ENCODE data around the gene NFKB1. TPM values are rescaled to one million over a fixed set of nuclear protein-coding genes. Genes with fewer than 3 reads are reported as not detected.
A peak's percentile ranks its signal among the peaks of the same experiment; 100 is the strongest.

The NFKB1 gene
- 8.8 and 9.8 TPM in 2 replicates for total RNA-seq (2011; cell fraction: chromatin; rRNA removed; ENCODE audit: low replicate concordance)
- total RNA-seq (2011; cell fraction: nucleolus; rRNA removed): 3.9 and 4.5 TPM in 2 replicates
- 9.4 and 11.4 TPM in 2 replicates for total RNA-seq (2011; cell fraction: nucleoplasm; rRNA removed)
- total RNA-seq (2014; rRNA removed): 7.2 and 9.6 TPM in 2 replicates
- 10.3 and 10.6 TPM in 2 replicates for total RNA-seq (2014; rRNA removed; fragmentation: Illumina TruSeq; extraction: Trizol)
- 11.5 and 11.8 TPM in 2 replicates for total RNA-seq (2015; rRNA removed; fragmentation: Illumina TruSeq; extraction: Trizol)
- 13.8 and 14.5 TPM in 2 replicates for total RNA-seq (2021)
- 5.8 and 10.5 TPM in 2 replicates for polyA plus RNA-seq (2011; rRNA removed)
- 5.4 and 7.1 TPM in 2 replicates for polyA plus RNA-seq (2011; cell fraction: cytosol; rRNA removed)
- 3.8 and 6.4 TPM in 2 replicates for polyA plus RNA-seq (2011; cell fraction: nucleus; rRNA removed)
- 9.7 and 13.3 TPM in 2 replicates for polyA plus RNA-seq (2012)
- 10.9 and 11.9 TPM in 2 replicates for polyA plus RNA-seq (2014; fragmentation: Illumina TruSeq; extraction: Trizol)
- 1 to 10 TPM; 2.4 to 3.2 TPM for polyA plus RNA-seq (2014; fragmentation: Nextera tagmentation; extraction: Ambion mirVana)
- polyA plus RNA-seq (2014; rRNA removed): 8.2 and 8.5 TPM in 2 replicates
- 13.8 and 15.1 TPM in 2 replicates for polyA minus RNA-seq (2011; rRNA and poly(A)+ RNA removed)
- 5.5 and 7.8 TPM in 2 replicates for polyA minus RNA-seq (2011; cell fraction: cytosol; rRNA and poly(A)+ RNA removed)
- polyA minus RNA-seq (2011; cell fraction: nucleus; rRNA and poly(A)+ RNA removed): 4.8 and 6.1 TPM in 2 replicates
- Bru-seq, nascent RNA: percentile 61 among the genes with signal in this experiment
- percentile 63 among the genes with signal in this experiment for BruChase-seq, experiment 1, labeled RNA remaining after a 2-hour chase
- BruChase-seq, experiment 2, labeled RNA remaining after a 6-hour chase: percentile 61 among the genes with signal in this experiment
- long read RNA-seq, experiment 1, full-length matches to known transcripts: 60 of 99 reads
- long read RNA-seq, experiment 1, partial matches to known transcripts: 26 of 99 reads
- long read RNA-seq, experiment 1, other reads (novel, unspliced or antisense): 13 of 99 reads
- long read RNA-seq, experiment 2, full-length matches to known transcripts: 7 of 13 reads
- long read RNA-seq, experiment 2, partial matches to known transcripts: 4 of 13 reads
- long read RNA-seq, experiment 2, other reads (novel, unspliced or antisense): 2 of 13 reads
- long read RNA-seq, experiment 3, full-length matches to known transcripts: 1 of 3 reads
- long read RNA-seq, experiment 3, partial matches to known transcripts: 2 of 3 reads
- long read RNA-seq, experiment 3, other reads (novel, unspliced or antisense): 0 of 3 reads

GRCh38 chr4:102500696-102501446 lies at the start of gene NFKB1:
Gene NFKB1, plus strand, starts transcription at chr4:102501359. Its CDS starts 24,160 bp downstream, at chr4:102525519.
- in situ Hi-C loops (cut with MboI): no loop called here
- peak; percentile 23 for ATAC-seq
- ChIA-PET CTCF (ENCODE audit: low intra/inter-chr PET ratio) (no interaction called here), POLR2A (interaction anchor here (0.7 to 1.1 kb wide), 2 partner anchors 185 to 331 kb away, joined by 3 to 4 read pairs; no protein-coding TSS in a partner anchor)
- Histone ChIP-seq H3K4me1 (replicated peaks in 1 of 2; ENCODE audit: control insufficient read depth in 2 of 2, insufficient read depth in 2 of 2, low read length in 2 of 2) (peaks cover 13 to 18% of the 10 kb centered on the region in 2 experiments; a peak in 4 of 5 replicates), H4K20me1 (replicated peaks; ENCODE audit: control insufficient read depth, insufficient read depth, low read length) (no peaks in the 10 kb centered on the region), H3K4me3 (peak within 1 kb of the TSS; percentile 81), H3K9me1 (ENCODE audit: control insufficient read depth, insufficient read depth, low read length) (no peaks in the 10 kb centered on the region), H3K79me2 (ENCODE audit: control insufficient read depth, insufficient read depth, low read length) (peaks cover 29% of the 10 kb centered on the region), H3K36me3 (ENCODE audit: control insufficient read depth, insufficient read depth, low read length) (no peaks in the 10 kb centered on the region), H3K27me3 (ENCODE audit: control insufficient read depth in 2 of 2, insufficient read depth in 2 of 2, low read length in 2 of 2) (no peaks in the 10 kb centered on the region), H3K27ac (ENCODE audit: extremely low read depth, low read depth, low read length) (peak within 1 kb of the TSS; percentile 91), H3K9me3 (replicated peaks; ENCODE audit: control insufficient read depth, insufficient read depth, low read depth, low read length) (no peaks in the 10 kb centered on the region), H2AFZ (ENCODE audit: low read depth, low read length) (peak within 1 kb of the TSS; percentile 93), H3K9ac (ENCODE audit: insufficient read depth in 1 of 2, low read depth in 2 of 2, low read length in 2 of 2) (peak within 1 kb of the TSS; percentile 86 to 97), H3K4me2 (ENCODE audit: insufficient read depth, low read length) (peak within 1 kb of the TSS; percentile 79)
- no TSS peak for BruUV-seq (replicated peaks)
- WGBS (ENCODE audit: insufficient coverage, low coverage, missing lambda C conversion rate): 5% methylated on average over 26 of the region's 63 CpGs
- intact Hi-C loops (cut with micrococcal nuclease): loop anchor here (5.0 kb wide), 4 partner anchors 54 to 506 kb away; partner anchors contain the start of gene UBE2D3
- DNase-seq (ENCODE audit: extremely low read depth in 1 of 4, low spot score in 3 of 4): peak in 3 of 4 experiments; percentile 37 to 44 (median 39)
- FAIRE-seq: no peak
- TF ChIP-seq HDAC2 (IDR thresholded peaks at IDR 0.05) (no peak), DPF2 (IDR thresholded peaks at IDR 0.05) (no peak), TAF15 (IDR thresholded peaks at IDR 0.05; ENCODE audit: low read depth, low read length) (no peak), ZFX (CRISPR knock-in tag; IDR thresholded peaks at IDR 0.05) (peak; percentile 80), ZZZ3 (IDR thresholded peaks at IDR 0.05) (no peak), CCAR2 (IDR thresholded peaks at IDR 0.05; ENCODE audit: low read depth, low read length) (no peak), FOXK1 (CRISPR knock-in tag; IDR thresholded peaks at IDR 0.05; ENCODE audit: borderline replicate concordance) (no peak), ZFP1 (CRISPR knock-in tag; IDR thresholded peaks at IDR 0.05) (no peak), YY1 (IDR thresholded peaks at IDR 0.05; ENCODE audit: borderline replicate concordance in 1 of 3, control insufficient read depth in 1 of 3, extremely low read depth in 1 of 3, insufficient read depth in 3 of 3, insufficient read length in 1 of 3, insufficient replicate concordance in 2 of 3, low read depth in 1 of 3, low read length in 2 of 3) (peak in 1 of 3 experiments; percentile 40), KHSRP (IDR thresholded peaks at IDR 0.05) (no peak), MECOM (CRISPR knock-in tag; IDR thresholded peaks at IDR 0.05) (no peak), PCBP2 (IDR thresholded peaks at IDR 0.05; ENCODE audit: low read depth, low read length, poor library complexity, severe bottlenecking) (no peak), ETV1 (tag; conservative IDR thresholded peaks at IDR 0.05; ENCODE audit: low read depth) (peak; percentile 21; the same call in 1 of the 2 replicates), RBFOX2 (IDR thresholded peaks at IDR 0.05; ENCODE audit: low read depth, low read length) (peak; percentile 60; the same call in 1 of the 2 replicates)
- TF ChIP-seq, protein P1, sequence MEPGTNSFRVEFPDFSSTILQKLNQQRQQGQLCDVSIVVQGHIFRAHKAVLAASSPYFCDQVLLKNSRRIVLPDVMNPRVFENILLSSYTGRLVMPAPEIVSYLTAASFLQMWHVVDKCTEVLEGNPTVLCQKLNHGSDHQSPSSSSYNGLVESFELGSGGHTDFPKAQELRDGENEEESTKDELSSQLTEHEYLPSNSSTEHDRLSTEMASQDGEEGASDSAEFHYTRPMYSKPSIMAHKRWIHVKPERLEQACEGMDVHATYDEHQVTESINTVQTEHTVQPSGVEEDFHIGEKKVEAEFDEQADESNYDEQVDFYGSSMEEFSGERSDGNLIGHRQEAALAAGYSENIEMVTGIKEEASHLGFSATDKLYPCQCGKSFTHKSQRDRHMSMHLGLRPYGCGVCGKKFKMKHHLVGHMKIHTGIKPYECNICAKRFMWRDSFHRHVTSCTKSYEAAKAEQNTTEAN (CRISPR knock-in tag; IDR thresholded peaks at IDR 0.05): 0 out of 2 replicates have a peak, but pooled peaks have one; percentile 65

All from K562 (cell line).